WI38 (cell line): ENCODE data around the gene TBCK.
"Not testable (repeated sequence)": the region's sequence is repeated elsewhere in the genome, so short reads cannot be mapped to it uniquely, and the experiment has no call there.

ENCODE experiments used
- H3K4me3 ChIP-seq: 2 replicates; pipeline ENCODE4 v1.5.1; 2011; ENCODE audit warnings: low read depth, mild to moderate bottlenecking, control low read depth, low read length
- TF ChIP-seq, protein P1 (sequence below): IDR thresholded peaks from 2 replicates; pipeline ENCODE4 v1.5.1; 2012; ENCODE audit warnings: low read depth, mild to moderate bottlenecking, control low read depth, low read length

TBCK gene

DNA sequence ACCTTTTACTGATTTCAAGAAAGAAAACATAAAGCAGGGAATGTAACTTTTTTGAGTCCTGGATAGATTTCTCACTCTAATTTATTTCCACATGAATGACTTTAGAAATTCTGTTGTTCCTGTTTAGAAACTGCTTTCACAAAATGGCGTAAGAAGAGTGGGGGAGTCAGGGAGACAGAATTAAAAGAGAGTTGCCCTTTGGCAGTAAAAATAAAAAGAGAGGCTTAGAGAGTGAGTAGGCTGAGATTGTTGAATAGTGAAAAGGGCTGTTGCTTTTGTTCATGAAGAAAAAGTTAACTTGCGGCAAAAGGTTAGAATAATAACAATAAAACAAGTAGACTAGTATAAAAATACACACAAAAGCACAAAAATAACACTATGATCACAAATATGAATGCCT is 166.1 kb downstream of the TBCK start:
- H3K4me3 ChIP-seq = no peak overlapping the region
- TF ChIP-seq, protein P1, sequence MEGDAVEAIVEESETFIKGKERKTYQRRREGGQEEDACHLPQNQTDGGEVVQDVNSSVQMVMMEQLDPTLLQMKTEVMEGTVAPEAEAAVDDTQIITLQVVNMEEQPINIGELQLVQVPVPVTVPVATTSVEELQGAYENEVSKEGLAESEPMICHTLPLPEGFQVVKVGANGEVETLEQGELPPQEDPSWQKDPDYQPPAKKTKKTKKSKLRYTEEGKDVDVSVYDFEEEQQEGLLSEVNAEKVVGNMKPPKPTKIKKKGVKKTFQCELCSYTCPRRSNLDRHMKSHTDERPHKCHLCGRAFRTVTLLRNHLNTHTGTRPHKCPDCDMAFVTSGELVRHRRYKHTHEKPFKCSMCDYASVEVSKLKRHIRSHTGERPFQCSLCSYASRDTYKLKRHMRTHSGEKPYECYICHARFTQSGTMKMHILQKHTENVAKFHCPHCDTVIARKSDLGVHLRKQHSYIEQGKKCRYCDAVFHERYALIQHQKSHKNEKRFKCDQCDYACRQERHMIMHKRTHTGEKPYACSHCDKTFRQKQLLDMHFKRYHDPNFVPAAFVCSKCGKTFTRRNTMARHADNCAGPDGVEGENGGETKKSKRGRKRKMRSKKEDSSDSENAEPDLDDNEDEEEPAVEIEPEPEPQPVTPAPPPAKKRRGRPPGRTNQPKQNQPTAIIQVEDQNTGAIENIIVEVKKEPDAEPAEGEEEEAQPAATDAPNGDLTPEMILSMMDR = no peak

DNA sequence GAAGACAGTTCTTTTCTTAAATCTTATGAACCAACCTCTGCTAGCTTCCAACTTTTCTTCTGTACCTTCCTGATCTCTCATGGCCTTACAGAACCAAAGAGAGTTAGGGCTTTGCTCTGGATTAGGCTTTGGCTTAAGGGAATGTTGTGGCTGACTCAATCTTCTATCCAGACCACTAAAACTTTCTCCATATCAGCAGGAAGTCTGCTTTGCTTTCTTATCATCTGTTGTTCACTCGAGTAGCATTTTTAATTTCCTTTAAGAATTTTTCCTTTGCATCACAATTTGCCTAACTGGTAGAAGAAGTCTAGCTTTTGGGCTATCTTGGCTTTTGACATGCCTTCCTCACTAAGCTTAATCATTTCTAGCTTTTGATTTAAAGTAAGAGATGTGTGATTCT is 167.0 kb downstream of the TBCK start:
- no peak overlapping the region for H3K4me3 ChIP-seq
- TF ChIP-seq, protein P1 = no peak

DNA sequence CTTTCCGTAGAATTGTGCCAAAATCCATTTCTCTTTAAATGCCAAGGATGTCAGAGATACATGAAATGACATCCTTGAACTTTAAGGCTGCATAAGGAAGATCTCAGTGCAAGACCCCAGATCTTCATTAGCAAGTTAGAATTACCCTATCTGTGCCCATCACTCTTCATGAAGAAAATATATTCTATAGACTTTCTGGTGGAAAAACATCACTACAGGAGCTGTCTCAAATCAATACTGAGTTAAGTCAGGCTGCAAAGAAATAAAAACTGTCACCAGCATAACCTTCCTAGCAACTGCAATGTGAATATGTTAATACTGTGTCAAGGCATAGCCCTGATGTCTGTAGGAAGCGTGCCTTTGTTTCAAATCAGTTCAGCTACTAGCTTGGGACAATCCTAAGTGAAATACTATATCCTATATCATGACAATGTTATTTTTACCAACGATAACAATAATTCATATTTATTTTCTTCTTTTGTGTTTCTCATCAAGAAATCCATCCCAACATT is 173.3 kb downstream of the TBCK start:
- H3K4me3 ChIP-seq = no peak overlapping the region
- TF ChIP-seq, protein P1 = no peak

DNA sequence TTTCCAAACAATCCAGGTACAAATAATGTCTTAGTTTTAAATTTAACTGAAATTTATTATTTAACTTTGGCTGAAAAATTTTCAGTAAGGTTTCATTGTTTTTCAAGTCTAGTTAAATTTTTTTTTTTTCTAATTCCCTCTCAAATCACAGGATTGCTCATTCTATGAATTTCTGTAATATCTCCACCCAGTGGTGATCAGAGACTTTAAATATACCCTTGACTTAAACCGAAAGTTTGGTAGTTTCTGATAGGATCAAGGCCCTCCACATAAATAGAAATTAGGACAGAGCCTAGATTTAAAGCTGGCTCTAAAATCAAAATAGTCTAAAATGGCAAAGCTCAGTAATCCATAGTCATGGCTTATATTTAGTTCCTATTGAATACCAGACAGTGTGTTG is 175.4 kb downstream of the TBCK start:
- H3K4me3 ChIP-seq = no peak overlapping the region
- TF ChIP-seq, protein P1 = no peak

DNA sequence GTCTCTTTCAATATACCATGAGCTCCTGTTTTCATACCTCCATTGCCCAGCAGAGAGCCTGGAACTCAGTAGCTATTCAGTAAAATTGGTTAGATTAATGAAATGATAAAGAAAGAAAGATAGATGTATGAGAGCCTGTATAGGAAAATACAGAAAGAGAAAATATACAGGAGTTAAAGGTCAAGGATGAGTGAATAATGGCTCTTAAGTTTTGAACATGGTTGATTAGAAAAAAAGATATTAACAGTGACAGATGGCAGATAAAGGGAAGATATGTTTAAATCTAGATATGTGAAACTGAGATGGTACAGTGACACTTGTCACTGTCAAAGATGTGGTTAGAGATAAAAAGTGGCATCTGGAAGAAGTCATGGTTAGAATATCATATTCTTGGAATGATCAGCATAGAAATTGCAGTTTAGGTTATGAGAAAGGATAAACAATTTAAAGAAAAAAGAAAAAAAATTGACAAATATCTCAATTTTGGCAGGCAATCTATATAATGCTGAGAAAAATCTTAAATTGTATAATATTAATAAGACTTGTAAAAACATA is 179.2 kb downstream of the TBCK start:
- H3K4me3 ChIP-seq = no peak overlapping the region
- TF ChIP-seq, protein P1 = no peak

DNA sequence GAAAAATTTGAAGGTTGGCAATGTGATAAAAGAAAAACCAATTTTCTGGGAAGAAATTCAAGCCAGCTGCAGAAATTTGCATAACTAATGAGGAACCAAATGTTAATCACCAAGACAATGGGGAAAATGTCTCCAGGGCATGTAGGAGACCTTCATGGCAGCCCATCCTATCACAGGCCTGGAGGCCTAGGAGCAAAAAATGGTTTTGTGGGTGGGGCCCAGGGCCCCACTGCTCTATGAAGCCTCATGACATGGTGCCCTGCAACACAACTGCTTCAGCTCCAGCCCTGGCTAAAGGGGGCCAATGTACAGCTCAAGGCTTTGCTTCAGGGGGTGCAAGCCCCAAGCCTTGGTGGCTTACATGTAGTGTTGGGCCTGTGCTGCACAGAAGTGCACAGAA is 184.0 kb downstream of the TBCK start:
- H3K4me3 ChIP-seq = no peak overlapping the region
- TF ChIP-seq, protein P1 = no peak

DNA sequence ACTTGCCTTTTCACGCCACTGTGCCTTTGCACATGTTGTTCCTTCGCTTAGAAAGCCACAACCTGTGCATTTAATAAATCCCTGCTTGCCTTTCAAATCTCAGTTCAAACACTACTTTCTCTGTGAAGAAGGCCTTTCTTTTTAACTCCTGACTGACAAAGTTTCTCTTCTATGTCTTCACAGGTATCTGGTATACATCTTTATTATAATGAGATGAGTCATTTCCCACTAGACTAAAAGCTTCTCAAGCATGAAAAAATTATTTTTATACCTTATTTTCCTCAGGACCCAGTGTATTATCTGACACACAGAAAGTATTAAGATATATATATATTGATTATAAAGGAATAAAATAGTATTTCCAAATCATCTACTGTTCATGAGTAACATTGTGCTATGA is 189.9 kb downstream of the TBCK start:
- TF ChIP-seq, protein P1 = no peak
- H3K4me3 ChIP-seq = no peak overlapping the region

DNA sequence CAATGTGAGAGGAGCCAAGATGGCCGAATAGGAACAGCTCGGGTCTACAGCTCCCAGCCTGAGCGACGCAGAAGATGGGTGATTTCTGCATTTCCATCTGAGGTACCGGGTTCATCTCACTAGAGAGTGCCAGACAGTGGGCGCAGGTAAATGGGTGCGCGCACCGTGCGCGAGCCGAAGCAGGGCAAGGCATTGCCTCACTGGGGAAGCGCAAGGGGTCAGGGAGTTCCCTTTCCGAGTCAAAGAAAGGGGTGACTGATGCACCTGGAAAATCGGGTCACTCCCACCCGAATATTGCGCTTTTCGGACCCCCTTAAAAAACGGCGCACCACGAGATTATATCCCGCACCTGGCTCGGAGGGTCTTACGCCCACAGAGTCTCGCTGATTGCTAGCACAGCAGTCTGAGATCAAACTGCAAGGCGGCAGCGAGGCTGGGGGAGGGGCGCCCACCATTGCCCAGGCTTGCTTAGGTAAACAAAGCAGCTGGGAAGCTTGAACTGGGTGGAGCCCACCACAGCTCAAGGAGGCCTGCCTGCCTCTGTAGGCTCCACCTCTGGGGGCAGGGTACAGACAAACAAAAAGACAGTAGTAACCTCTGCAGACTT is 196.0 kb downstream of the TBCK start:
- not testable (repeated sequence) for H3K4me3 ChIP-seq
